Stimulated activated CD8-positive, alpha-beta memory T cell treated with anti-CD3 and anti-CD28 coated beads, Interleukin-4, amount 100 ng/mL, for 1 hour (primary cell): ENCODE data around the gene ADGRG6.
"Not testable (repeated sequence)": the region's sequence is repeated elsewhere in the genome, so short reads cannot be mapped to it uniquely, and the experiment has no call there.

ENCODE experiments used
- DNase-seq, 2 donors: peaks; one replicate each; pipeline ENCODE4 v3.0.0-alpha.2; 2020; ENCODE audit warnings: low read depth in 2 of 2, low spot score in 1 of 2

The ADGRG6 gene

DNA sequence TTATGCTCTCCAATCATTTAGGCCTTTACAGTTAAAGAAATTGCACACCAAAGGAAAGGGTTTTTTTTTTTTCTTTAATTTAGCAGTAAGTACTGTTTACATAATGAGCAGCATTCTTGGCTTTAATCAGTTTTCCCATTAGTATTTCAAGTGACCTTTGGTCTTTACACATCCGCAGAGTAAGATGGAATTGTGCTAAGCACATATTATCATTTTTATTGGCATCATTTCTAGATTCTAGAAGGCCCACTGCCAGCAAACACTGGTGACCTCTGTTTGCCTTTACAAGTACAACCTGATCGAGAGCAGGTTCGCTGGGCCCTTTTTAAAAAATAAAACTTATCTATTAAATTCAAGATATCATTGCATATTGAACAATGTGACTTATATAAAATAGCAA is 104.3 kb downstream of the ADGRG6 start:
- DNase-seq = no peak

DNA sequence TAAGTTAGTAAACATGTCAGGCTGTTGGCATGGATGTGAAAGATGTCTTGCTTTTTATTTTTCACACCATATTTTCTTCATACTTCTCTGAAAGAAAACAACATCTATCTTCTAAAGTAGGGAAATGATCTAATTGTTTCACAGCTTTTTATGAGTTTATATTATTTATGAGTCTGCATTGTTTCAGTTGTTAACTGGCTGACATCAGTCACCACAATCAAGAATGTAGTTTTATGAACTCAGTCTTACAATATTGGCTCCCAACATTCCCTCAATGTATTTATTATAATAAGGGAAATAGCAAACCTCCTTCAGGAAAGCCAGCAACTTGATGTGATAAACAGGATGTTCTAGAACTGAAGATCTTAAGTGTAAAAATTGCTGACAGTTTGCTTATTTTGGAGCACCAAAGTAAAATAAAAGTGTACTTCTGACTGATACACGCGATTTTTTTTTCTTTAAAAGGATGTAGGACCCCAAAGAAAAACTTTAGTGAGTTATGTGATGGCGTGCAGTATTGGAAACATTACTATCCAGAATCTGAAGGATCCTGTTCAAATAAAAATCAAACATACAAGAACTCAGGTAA is 106.0 kb downstream of the ADGRG6 start:
- no peak for DNase-seq

DNA sequence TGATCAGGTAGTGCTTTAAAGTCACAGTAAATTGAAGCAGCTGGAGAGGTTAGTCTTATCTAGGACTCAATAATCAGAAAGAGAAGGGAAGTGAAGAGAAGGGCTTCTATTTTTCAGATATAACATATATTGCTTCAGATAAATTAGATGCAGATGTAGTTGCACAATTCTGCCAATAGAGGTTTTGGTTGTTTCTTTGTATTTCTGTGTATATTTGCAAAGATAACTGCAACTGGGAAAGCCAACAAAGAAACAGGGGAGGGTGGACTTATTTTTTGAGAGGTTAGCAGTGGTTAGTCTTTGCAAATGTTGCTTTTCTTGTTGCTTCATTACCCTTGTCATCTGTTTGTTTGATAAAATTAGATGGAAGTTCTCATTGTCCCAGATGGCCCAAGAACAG is 106.6 kb downstream of the ADGRG6 start:
- DNase-seq = no peak

DNA sequence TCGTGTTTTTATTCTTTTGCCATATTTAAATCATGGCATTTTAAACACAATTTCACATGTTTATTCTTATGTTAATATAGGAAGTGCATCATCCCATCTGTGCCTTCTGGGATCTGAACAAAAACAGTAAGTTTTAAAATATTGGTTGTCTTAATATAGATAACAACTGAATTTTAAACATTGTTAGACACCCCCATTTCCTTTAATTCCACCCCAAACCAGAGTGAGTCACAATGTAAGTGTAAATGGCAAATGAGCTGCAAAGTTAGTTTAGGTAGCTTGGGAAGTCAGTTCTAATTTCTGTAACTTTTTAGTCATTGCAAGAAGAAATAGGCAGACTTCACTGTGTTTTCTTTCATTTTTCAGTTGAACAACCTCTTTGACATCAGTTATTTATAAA is 108.0 kb downstream of the ADGRG6 start:
- DNase-seq = no peak

DNA sequence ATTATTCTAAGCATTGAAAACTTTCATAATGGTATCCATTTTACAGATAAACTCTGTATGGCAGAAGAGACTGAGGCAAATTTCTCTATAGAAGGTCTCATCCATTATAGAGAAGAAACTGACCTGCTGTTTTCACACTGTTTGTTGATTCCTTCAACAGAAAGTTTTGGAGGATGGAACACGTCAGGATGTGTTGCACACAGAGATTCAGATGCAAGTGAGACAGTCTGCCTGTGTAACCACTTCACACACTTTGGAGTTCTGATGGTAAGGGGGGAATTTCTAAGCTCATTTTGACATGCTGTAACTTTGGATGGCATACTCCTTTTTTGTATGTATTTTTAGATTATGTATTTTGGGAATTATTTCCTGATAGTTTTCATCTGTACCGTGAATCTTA is 109.3 kb downstream of the ADGRG6 start:
- no peak for DNase-seq

DNA sequence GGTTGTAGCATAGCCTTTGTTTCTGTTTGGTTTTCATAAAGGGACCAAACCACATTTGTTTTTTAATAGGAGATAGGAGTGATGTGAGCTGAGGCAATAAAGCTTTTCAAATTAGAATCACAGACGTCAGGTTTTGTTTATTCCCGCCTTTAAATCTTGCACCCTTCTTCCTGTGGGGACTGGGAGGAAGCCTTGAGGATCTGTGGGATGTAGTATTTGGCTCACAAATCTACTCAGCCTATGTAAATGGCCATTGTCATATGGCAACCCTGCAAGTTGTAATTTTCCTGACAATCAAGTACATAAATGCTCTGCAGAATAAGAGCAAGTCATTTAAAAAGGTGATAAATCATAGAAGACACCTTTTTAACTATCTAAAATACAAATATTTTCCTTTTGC is 110.4 kb downstream of the ADGRG6 start:
- no peak for DNase-seq

DNA sequence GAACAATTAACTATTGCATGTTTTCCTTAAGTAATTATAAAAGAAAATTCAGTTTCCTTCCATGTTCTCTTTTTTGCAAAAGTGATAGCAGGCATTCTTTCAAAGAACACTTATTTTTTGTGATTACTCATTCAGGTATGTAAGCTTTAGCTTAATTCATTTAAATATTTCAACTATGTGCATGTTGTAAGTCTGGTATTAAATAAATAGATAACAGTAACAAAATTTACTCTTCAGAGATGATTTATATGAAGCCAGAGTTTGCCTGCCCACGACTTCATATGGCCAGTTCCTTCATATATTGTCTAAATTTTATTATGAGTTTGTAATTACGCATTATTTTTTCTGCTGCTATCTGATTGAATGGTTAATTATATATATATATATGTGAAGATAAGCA is 110.9 kb downstream of the ADGRG6 start:
- no peak for DNase-seq

DNA sequence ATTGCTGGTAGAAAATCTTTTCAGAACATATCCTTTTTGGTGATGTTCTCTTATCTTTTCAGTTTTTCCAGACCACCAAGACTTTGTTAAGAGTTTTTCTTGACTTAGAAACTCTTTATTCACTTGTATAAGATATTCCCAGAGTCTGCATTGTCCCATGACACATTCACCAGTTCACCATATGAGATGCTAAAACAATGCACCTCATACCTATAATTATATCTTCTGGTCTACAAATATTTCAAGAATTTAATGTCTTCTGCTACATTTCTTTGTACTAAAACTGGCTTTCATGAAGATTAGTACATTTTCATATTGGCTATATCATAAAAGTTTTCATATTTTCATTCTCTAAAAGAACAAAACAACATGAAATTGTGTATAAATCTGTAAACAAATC is 111.3 kb downstream of the ADGRG6 start:
- DNase-seq = no peak

DNA sequence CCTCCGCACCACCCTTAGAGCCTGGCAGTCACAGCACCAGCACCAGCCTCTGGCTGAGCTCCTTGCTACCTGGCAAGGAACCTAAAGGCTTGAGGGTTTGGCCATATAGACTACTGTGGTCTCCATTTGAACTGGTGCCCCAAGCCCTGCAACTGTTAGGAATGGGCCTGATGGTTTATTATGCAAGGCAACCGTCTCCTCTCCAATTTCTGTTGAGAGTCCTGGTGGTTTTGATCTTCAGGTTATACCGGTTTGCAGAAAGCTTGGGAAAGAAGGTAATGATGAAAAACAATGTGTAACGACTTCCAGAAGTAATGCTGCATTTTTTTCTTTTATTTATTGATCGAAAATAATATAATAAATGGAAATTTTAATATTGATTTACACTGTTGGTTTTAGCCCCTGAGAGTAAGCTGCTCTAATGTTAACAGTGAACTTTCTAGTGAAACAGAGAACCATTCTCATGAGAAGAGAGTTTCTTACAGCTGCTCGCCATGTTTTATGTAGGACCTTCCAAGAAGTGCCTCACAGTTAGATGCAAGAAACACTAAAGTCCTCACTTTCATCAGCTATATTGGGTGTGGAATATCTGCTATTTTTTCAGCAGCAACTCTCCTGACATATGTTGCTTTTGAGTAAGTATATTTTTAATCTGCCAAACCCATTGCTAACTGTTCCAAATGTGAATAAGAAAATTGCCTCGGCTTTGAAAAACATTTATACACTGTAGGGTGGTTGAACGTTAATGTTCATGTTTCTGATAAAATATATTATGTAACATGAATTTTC is 112.8 kb downstream of the ADGRG6 start:
- DNase-seq = no peak

DNA sequence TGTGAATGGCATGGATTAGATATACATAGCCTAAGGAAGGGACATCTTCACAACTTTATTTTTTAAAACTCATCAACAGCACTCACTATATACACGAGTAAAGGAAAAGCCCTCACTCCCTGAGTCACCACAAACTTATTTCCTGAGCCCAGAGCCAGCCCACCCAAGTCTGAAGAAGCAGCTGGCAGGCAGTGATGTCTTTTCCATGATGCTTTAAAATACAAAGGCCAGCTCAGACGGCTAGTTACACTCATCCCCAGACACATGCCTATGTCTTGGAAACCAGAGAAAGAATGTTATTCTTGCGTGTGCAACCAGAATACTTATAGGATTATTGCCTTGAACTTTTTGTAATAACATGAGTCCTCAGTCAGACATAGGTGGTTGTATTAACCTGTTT is 114.4 kb downstream of the ADGRG6 start:
- no peak for DNase-seq

DNA sequence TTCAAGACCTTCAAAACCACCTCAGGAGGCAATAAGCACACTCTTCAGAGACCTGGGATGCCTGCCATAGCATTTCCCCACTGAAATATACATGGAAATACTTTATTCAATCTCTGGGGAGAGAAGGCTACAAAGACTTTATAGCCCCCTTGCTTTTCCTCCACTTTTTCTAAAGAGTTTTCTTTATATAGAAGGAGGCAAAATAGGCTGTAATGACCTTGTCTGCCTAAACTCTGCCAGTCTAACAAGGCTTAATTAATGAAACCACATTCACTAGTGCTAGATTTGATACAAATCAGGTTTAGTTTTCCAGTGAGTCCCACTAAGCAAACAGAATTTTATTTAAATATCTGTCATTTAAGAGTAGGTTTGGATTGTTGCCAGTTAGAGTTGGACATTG is 114.9 kb downstream of the ADGRG6 start:
- DNase-seq = no peak

DNA sequence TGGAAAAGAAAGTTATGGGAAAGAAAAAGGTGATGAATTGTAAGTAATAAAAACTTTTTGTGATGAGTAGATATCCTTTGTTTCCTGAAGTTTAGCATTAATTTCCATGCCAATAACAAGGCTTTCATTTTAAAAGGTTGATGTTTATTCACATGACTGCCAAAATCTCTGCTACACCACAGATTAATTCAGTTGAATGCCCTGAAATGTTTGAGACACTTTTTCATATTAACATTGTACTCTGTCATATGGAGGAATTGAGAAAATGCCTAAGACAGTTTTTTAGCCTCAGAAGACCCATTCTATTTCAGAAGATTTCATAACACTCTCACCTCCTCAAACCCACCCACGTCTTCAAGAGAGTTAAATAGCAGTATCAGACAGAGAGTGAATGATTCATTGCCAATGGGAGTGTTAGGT is 115.5 kb downstream of the ADGRG6 start:
- DNase-seq = no peak

DNA sequence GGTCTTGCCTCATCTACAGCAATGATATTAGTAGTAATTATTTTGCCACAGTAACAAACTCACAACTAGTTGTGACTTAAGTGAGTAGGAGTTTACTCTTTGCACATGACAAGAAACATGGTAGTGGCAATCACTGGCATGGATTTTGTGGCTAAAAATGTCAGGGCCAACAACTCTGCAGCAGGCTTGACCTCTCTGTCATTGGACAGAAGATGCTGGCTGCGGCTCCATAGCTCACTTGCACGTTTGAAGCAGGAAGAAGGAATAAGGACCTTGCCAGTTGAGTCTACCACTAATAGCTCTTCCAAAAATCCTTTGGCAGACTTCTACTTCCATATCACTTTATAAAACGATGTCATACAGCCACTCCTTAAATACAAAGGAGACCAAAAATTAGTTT is 117.3 kb downstream of the ADGRG6 start:
- no peak for DNase-seq

DNA sequence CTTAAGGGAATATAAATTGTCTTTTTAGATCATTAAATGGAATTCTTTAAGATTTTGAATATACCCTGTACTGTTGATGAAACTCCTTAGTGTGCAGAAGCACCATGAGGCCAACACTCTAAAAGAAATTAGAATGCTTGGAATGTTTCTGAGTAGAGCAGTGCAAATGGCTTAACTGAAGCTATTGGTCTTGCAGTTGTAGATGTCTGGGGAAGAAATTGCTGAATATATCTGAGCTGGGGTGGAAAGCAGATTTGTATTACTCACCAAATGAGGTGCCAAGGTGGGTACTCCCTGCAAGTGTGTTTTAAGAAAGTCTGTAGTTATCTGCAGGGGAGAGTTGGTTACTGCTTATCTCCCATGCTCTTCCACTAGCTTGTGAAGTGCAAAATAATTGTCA is 119.0 kb downstream of the ADGRG6 start:
- DNase-seq = no peak

DNA sequence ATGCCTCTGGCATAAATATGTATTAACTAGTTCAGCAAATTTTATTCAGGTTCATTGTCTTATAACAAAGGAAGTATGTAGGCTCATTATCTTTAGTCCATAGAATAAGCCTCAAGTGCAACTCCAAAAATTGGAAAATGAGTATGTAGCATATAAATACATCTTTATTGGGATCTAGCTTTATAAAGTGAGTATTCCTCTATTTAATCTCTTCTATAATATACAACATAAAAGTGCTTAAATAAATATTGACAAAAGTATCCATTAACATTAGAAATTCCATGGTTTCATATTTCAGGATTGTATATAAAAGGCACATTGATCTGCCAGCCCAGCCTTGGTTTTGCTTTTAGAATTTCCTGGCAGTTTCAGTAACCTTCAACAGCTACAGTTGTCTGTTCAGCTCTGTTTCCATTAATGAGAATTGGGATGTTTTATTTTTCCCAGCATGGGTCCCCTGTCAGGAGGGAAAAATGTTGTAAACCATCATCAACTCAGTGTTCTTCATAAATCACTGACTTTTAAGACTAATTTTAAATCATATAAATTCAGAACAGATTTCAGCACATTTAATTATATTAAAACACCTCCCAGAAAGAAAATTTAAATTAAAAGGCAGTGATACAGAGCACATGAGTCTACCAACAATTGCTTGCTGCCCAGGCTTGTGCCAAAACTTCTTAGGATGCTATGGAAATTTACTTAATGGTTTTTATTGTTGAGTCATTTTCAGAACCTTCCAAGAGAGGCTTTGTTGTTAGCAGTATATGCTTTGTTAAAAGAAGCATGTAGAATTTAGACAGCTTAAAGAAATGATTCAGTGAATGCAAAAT is 119.7 kb downstream of the ADGRG6 start:
- no peak for DNase-seq

DNA sequence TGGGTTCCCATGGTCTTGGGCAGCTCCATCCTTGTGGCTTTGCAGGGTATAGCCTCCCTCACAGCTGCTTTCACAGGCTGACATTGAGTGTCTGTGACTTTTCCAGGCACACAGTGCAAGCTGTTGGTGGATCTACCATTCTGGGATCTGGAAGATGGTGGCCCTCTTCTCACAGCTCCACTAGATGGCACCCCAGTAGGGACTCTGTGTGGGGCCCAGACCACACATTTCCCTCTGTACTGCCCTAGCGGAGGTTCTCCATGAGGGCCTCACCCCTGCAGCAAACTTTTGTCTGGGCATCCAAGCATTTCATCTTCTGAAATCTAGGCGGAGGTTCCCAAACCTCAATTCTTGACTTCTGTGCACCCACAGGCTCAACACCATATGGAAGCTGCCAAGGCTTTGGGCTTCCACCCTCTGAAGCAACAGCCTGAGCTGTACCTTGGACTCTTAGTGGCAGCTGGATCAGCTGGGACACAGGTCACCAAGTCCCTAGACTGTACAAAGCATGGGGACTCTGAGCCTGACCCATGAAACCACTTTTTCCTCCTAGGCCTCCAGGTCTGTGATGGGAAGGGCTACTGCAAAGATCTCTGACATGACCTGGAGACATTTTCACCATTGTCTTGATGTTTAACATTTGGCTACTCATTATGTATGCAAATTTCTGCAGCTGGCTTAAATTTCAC is 124.8 kb downstream of the ADGRG6 start:
- not testable (repeated sequence) for DNase-seq

DNA sequence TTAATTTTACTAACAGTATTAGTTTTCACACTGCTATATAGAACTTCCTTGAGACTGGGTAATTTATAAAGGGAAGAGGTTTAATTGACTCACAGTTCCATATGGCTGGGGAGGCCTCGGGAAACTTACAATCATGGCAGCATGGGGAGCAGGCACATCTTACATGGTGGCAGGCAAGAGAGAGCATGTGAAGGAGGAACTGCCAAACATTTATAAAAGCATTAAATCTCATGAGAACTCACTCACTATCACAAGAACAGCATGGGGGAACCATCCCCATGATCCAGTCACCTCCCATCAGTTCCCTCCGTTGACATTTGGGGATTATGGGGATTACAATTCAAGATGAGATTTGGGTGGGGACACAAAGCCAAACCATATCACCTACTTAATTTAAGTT is 126.7 kb downstream of the ADGRG6 start:
- DNase-seq = not testable (repeated sequence)

DNA sequence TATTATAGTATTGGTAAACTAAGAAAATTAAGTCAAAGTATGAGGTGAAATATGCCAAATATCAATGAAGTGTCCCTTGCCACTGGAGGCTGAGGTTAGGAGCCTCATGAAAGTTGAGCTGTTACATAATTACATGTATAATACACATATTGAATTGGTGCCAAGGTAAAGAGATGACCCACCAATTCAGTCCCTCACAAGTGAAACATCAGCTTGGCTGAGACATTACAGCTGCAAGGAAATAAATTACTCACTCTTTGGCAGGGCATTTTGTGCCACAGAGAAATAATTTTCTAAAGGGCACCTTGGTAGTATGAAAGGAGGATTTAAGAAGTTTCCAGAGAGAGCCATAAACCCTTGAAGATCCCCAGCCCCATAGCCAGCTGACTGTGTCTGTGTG is 127.4 kb downstream of the ADGRG6 start:
- DNase-seq = no peak

DNA sequence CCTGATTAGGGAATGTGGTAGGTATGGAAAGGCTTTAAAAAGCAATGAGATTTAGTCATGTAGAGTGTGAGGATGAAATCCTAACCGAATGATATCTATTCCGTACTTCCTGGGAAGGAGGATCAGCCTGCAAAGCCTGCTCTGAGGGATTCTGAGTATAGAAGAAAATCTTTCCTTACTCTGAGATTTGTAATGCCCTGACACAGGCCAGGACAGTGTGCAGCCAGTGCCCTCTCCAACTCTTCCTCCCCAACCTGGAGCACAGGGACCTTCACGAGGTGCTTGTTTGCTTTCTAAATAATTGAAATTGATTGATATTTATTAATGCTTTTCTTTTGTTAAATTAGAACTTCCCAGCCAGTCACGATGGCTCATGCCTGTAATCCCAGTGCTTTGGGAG is 131.6 kb downstream of the ADGRG6 start:
- no peak for DNase-seq

DNA sequence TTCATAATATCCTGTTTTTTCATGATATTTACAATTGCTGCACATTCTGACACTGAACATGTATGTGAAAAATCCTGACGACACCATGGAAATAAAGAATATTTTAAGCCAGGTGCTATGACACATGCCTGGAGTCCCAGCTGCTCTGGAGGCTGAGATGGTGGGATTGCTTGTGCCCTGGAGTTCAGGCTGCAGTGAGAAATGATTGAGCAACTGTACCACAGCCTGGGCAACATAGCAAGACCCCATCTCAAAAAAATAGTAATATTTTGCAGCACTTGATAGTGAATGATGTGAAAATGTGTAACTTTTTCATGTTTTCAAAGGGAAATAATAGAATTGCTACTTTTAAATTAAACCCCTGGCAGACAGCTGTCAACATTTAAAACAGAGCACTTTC is 137.1 kb downstream of the ADGRG6 start:
- no peak for DNase-seq

DNA sequence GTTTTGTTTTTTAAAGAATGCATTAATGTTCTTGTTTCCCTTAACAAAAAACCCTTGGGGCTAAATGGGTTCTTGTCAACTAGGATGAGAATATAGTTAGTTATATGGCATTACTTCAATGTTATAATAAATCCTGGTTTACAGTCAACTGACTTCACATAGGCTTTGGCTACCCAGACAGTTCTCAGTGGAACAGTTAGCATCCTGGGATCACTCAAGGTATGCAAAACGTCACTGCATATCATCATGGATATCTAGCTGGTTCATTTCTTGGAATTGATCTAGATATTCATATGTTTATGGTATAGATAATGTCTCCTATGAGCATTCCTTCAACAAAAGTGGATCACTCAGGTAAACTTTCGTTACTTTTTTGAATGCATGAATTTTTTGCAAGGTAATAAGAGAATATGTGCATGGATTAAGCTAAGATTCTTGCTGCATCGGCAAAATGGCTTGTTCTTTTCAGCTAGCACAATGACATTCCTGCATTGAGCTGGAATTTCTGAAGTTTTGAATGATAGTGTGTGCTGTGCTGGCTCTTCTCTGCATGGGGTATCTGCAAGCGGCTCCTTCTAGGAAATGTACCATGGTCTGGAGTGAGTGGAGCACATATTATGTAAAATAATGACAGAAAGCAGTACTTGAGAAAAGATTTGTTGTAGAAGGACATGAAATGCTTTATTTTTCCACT is 138.9 kb downstream of the ADGRG6 start:
- no peak for DNase-seq
